WTC11 (cell line): ENCODE measurements around the gene LYAR. TPM values are rescaled to one million over a fixed set of nuclear protein-coding genes. Genes with fewer than 3 reads are reported as not detected.
A peak's percentile ranks its signal among the peaks of the same experiment; 100 is the strongest.
"Not testable (repeated sequence)": the region's sequence is repeated elsewhere in the genome, so short reads cannot be mapped to it uniquely, and the experiment has no call there.

Experiments used
- ATAC-seq: fragments of 200-7000 bp; cut with Tn5 transposase; 2 replicates; pipeline ENCODE4 v1.10.0; 2021; ENCODE audit warnings: mild to moderate bottlenecking, moderate library complexity
- CTCF ChIA-PET: fragments of 300-600 bp; sonication (Branson Sonifier 250); formaldehyde crosslinking; loops from one replicate; lab custom pipeline; 2021; ENCODE audit warnings: antibody characterized with exemption; lab: Charles Lee
- POLR2A ChIA-PET: fragments of 350-600 bp; sonication (Branson Sonifier 250); formaldehyde crosslinking; loops from one replicate; lab custom pipeline; 2021; ENCODE audit warnings: antibody characterized with exemption; lab: Charles Lee
- DNase-seq: peaks from one replicate; pipeline ENCODE4 v3.0.0; 2021; ENCODE audit warnings: low spot score
- H3K27ac Mint-ChIP-seq: 2 replicates; pipeline ENCODE4 v1.8.0; 2021; ENCODE audit warnings: mixed read lengths
- H3K27me3 Mint-ChIP-seq: 2 replicates; pipeline ENCODE4 v1.8.0; 2021; ENCODE audit warnings: low read depth, mild to moderate bottlenecking, moderate library complexity, mixed read lengths
- H3K36me3 Mint-ChIP-seq: 2 replicates; pipeline ENCODE4 v1.8.0; 2021; ENCODE audit warnings: mixed read lengths
- H3K4me1 Mint-ChIP-seq: 2 replicates; pipeline ENCODE4 v1.8.0; 2022; ENCODE audit warnings: mixed read lengths
- H3K4me3 Mint-ChIP-seq: 2 replicates; pipeline ENCODE4 v1.8.0; 2021; ENCODE audit warnings: mild to moderate bottlenecking, moderate library complexity, mixed read lengths
- H3K9me3 Mint-ChIP-seq: 2 replicates; pipeline ENCODE4 v1.8.0; 2021; ENCODE audit warnings: mixed read lengths
- AR ChIP-seq: fragments of 250-450 bp; sonication (Bioruptor Pico); IDR thresholded peaks from 2 replicates; pipeline ENCODE4 v1.9.0; 2021; ENCODE audit warnings: mild to moderate bottlenecking
- ATF3 ChIP-seq: sonication (generic); formaldehyde crosslinking; conservative IDR thresholded peaks from 2 replicates; pipeline ENCODE4 v1.8.1; 2022; ENCODE audit warnings: mild to moderate bottlenecking, missing genetic modification reagents
- CBFB ChIP-seq: sonication (generic); formaldehyde crosslinking; IDR thresholded peaks from 2 replicates; pipeline ENCODE4 v1.8.1; 2022; ENCODE audit warnings: mild to moderate bottlenecking, low read depth, missing genetic modification reagents
- CTCF ChIP-seq: fragments of 200-600 bp; IDR thresholded peaks from 2 replicates; pipeline ENCODE4 v1.8.0; 2022; ENCODE audit warnings: antibody characterized with exemption
- E2F5 ChIP-seq: sonication (generic); formaldehyde crosslinking; IDR thresholded peaks from 2 replicates; pipeline ENCODE4 v1.8.1; 2022; ENCODE audit warnings: mild to moderate bottlenecking, moderate library complexity, missing genetic modification reagents
- ESRRA ChIP-seq: sonication (generic); formaldehyde crosslinking; IDR thresholded peaks from 2 replicates; pipeline ENCODE4 v1.8.1; 2022; ENCODE audit warnings: mild to moderate bottlenecking, missing genetic modification reagents, borderline replicate concordance
- FOXJ3 ChIP-seq: sonication (generic); formaldehyde crosslinking; IDR thresholded peaks from 2 replicates; pipeline ENCODE4 v1.9.0; 2021; ENCODE audit warnings: missing genetic modification reagents, mild to moderate bottlenecking, borderline replicate concordance
- HMGA2 ChIP-seq: fragments of 250-450 bp; sonication (Bioruptor Pico); IDR thresholded peaks from 2 replicates; pipeline ENCODE4 v1.4.0; 2021; ENCODE audit warnings: mild to moderate bottlenecking, moderate library complexity
- JAZF1 ChIP-seq: fragments of 250-450 bp; sonication (Bioruptor Pico); IDR thresholded peaks from 2 replicates; pipeline ENCODE4 v1.9.0; 2021; ENCODE audit warnings: moderate library complexity, mild to moderate bottlenecking, inconsistent platforms
- MYBL2 ChIP-seq: sonication (generic); formaldehyde crosslinking; IDR thresholded peaks from 2 replicates; pipeline ENCODE4 v1.8.1; 2023; ENCODE audit warnings: mild to moderate bottlenecking, moderate library complexity, missing genetic modification reagents
- NFYB ChIP-seq: sonication (generic); formaldehyde crosslinking; conservative IDR thresholded peaks from 2 replicates; pipeline ENCODE4 v1.8.0; 2022; ENCODE audit warnings: low read depth, missing genetic modification reagents
- OVOL2 ChIP-seq: fragments of 250-450 bp; sonication (Bioruptor Pico); IDR thresholded peaks from 2 replicates; pipeline ENCODE4 v1.9.0; 2021; ENCODE audit warnings: mild to moderate bottlenecking, borderline replicate concordance
- SMAD4 ChIP-seq: sonication (generic); formaldehyde crosslinking; IDR thresholded peaks from 2 replicates; pipeline ENCODE4 v1.8.0; 2022; ENCODE audit warnings: mild to moderate bottlenecking, missing genetic modification reagents
- TEAD1 ChIP-seq: sonication (generic); formaldehyde crosslinking; IDR thresholded peaks from 2 replicates; pipeline ENCODE4 v1.8.0; 2022; ENCODE audit warnings: mild to moderate bottlenecking, missing genetic modification reagents
- TEAD4 ChIP-seq: sonication (generic); formaldehyde crosslinking; IDR thresholded peaks from 2 replicates; pipeline ENCODE4 v1.8.0; 2022; ENCODE audit warnings: mild to moderate bottlenecking, missing genetic modification reagents
- USF1 ChIP-seq: sonication (generic); formaldehyde crosslinking; IDR thresholded peaks from 2 replicates; pipeline ENCODE4 v1.8.0; 2022; ENCODE audit warnings: mild to moderate bottlenecking, missing genetic modification reagents
- ZNF281 ChIP-seq: sonication (generic); formaldehyde crosslinking; IDR thresholded peaks from 2 replicates; pipeline ENCODE4 v1.8.0; 2023; ENCODE audit warnings: mild to moderate bottlenecking, missing genetic modification reagents
- ZNF396 ChIP-seq: fragments of 250-450 bp; sonication (Bioruptor Pico); IDR thresholded peaks from 2 replicates; pipeline ENCODE4 v1.8.0; 2021; ENCODE audit warnings: mild to moderate bottlenecking, moderate library complexity, borderline replicate concordance
- ZNF423 ChIP-seq: fragments of 250-450 bp; sonication (Bioruptor Pico); IDR thresholded peaks from 2 replicates; pipeline ENCODE4 v2.1.2; 2022; ENCODE audit warnings: mild to moderate bottlenecking, moderate library complexity
- total RNA-seq: library from RNA; stranded (reverse); gene quantifications from 3 replicates; pipeline ENCODE4 v1.2.3, GENCODE V29; 2021

The LYAR gene
- total RNA-seq, 1 experiment from 2014 or later, result 36.8 TPM

- TF ChIP-seq NFYB (CRISPR knock-in tag), result no peak
- no peak for TF ChIP-seq MYBL2
- TF ChIP-seq ATF3, result no peak
- TF ChIP-seq USF1 (CRISPR knock-in tag), result no peak
Measured at GRCh38 chr4:4245172-4245571, 44.8 kb downstream of the LYAR start (continued).

GRCh38 chr4:4239551-4239950 is 50.4 kb downstream of the LYAR start:
- H3K27me3 Mint-ChIP-seq, CTCF ChIA-PET, H3K4me3 Mint-ChIP-seq, POLR2A ChIA-PET, ATAC-seq, H3K4me1 Mint-ChIP-seq, H3K27ac Mint-ChIP-seq, H3K9me3 Mint-ChIP-seq, DNase-seq: not testable (repeated sequence)
- peaks cover 63% of the 10 kb centered on the region for H3K36me3 Mint-ChIP-seq

GRCh38 chr4:4233610-4234009 is 56.3 kb downstream of the LYAR start:
- no peak for DNase-seq
- ATAC-seq, result no peak
- no peak overlapping the region for H3K27ac Mint-ChIP-seq
- H3K9me3 Mint-ChIP-seq, result peaks cover 27% of the 10 kb centered on the region
- no peaks in the 10 kb centered on the region for H3K4me1 Mint-ChIP-seq
- H3K27me3 Mint-ChIP-seq, result peaks cover 44% of the 10 kb centered on the region
- peaks cover 37% of the 10 kb centered on the region for H3K36me3 Mint-ChIP-seq
- ChIA-PET POLR2A (no interaction called here), CTCF (no interaction called here)
- no peak for TF ChIP-seq AR (CRISPR knock-in tag)
- no peak for TF ChIP-seq MYBL2
- TF ChIP-seq E2F5 (CRISPR knock-in tag), result no peak
- no peak for TF ChIP-seq CBFB (CRISPR knock-in tag)
- TF ChIP-seq ZNF396 (CRISPR knock-in tag), result no peak
- TF ChIP-seq FOXJ3 (CRISPR knock-in tag), result no peak
- TF ChIP-seq TEAD1 (CRISPR knock-in tag), result no peak
- no peak for TF ChIP-seq ESRRA (CRISPR knock-in tag)
- no peak overlapping the region for H3K4me3 Mint-ChIP-seq

- Mint-ChIP-seq H3K4me1 (peaks cover 13% of the 10 kb centered on the region), H3K36me3 (peaks cover 7% of the 10 kb centered on the region), H3K27me3 (peaks cover 88% of the 10 kb centered on the region), H3K9me3 (peaks cover 13% of the 10 kb centered on the region), H3K4me3 (peak overlapping the region; percentile 67), H3K27ac (no peak overlapping the region)
- DNase-seq (no peak), ATAC-seq (no peak)
- ChIA-PET CTCF (no interaction called here), POLR2A (no interaction called here)
- TF ChIP-seq SMAD4 (CRISPR knock-in tag) (no peak), JAZF1 (no peak), ZNF423 (CRISPR knock-in tag) (no peak), ZNF281 (no peak), CTCF (no peak), TEAD1 (CRISPR knock-in tag) (no peak), AR (CRISPR knock-in tag) (no peak), TEAD4 (CRISPR knock-in tag) (no peak), ZNF396 (CRISPR knock-in tag) (no peak), NFYB (CRISPR knock-in tag) (no peak), OVOL2 (no peak), HMGA2 (no peak), MYBL2 (no peak)
Measured at GRCh38 chr4:4228356-4228668, 61.6 kb downstream of the LYAR start.
